HG03460 (cell line): ENCODE results near the gene YWHAB.
A peak's percentile ranks its signal among the peaks of the same experiment; 100 is the strongest.
"Not testable (repeated sequence)": the region's sequence is repeated elsewhere in the genome, so short reads cannot be mapped to it uniquely, and the experiment has no call there.

ENCODE experiments used
- ATAC-seq: cut with Tn5 transposase; IDR thresholded peaks from one replicate; pipeline ENCODE4 v1.9.1; 2021; ENCODE audit not compliant: unreplicated experiment

Gene YWHAB

DNA sequence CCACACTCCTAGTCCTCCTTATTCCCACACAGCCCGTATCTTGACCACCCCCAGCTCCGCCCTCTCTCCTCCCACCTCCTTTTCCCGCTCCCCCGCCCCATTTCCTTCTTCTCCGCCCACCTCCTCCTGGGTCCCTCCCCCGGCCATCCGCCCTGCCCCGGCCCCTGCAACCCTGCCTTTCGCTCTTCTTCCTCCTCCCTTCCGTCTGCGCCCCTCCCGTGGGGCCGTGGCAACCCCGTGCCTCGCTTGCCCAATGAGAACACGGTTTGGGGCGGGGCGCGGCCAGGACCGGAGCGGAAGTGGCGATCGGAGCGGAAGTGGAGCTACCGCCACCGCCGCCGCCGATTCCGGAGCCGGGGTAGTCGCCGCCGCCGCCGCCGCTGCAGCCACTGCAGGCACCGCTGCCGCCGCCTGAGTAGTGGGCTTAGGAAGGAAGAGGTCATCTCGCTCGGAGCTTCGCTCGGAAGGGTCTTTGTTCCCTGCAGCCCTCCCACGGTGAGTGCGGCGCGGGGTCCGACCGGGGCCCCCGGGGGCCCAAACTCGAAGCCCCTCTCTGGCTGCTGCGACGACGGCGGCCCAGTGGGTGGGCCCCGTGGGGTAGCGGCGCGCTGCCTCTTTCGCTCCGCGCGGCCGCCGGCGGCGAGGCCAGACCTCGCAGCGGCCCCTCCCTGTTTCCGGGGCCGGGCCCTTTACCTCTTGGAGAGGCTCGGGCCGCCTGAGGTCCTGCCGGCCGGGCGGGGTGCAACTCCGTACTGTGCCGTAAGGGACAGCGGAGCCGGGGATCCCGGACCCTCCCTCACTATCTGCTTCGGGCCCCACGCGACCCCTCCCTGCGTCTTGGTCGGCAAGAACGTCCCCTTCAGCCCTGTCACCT lies at the start of gene YWHAB:
Gene YWHAB (plus strand): TSS at position 314 of the 874 bp plus-strand sequence. CDS start 15,829 bp downstream, outside the sequence.
- ATAC-seq: peak; percentile 95

GRCh38 chr20:44836601-44837120 lies 48.8 kb upstream of the YWHAB start:
- no peak for ATAC-seq

DNA sequence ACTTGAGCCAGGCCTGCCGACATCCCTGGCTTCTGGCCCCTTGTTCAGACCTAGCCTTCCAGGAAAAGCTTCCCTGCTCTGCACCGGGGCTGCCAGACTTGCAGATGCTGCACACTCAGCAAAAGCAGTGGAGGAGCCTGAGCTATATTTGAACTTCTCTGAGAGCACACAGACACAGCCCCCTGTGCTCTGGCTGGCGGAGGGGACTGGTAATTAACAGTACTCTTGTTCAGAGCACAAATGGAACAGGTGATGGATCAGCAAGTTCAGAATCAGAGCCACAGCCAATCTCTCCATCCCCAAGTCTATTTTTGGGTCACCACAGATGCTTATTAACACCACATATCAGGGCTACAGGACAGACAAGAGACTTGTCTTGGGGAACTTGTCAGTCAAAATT lies 47.6 kb upstream of the YWHAB start:
- ATAC-seq: no peak

- ATAC-seq: no peak
These were observed 47.0 kb upstream of the YWHAB start for GRCh38 chr20:44838521-44838920.

GRCh38 chr20:44839481-44839880 lies 46.0 kb upstream of the YWHAB start:
- ATAC-seq: no peak

GRCh38 chr20:44840826-44841225 lies 44.7 kb upstream of the YWHAB start:
- no peak for ATAC-seq

- ATAC-seq: no peak
These were observed 43.5 kb upstream of the YWHAB start for GRCh38 chr20:44841955-44842354.

- ATAC-seq: no peak
These were observed 41.6 kb upstream of the YWHAB start for GRCh38 chr20:44843876-44844275.

DNA sequence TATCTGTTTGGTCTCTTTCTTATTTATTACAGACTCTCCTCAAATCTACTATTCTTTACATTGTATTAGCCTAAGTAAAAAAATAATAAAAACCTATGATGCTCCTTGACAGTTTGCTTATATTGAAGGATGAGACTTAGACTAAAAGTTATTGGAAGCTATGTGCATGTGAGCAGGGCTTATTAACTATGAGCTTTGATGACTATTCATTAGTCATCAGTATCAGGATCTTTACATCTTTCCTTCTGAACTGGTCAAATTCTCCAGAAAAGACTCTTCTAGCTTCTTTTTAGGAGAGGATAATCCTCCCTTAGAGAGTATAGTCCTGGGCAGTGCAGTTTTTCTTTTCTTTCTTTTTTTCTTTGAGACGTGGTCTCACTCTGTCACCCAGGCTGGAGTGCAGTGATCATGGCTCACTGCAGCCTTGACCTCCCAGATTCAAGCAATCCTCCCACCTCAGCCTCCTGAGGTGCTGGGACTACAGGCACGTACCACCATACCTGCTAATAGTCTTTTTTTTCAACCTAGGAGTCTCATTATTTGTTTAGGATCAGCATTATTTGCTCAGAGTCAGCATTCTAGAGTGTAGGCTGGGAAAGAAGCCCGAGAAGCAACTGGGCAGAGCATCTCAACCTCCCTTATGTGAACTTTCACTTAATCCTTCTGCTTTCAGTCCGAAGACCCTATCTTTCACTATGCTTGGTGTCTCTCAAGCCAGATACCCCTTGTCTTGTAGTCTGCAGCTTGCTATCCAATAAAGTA lies 37.1 kb upstream of the YWHAB start:
- ATAC-seq: no peak

DNA sequence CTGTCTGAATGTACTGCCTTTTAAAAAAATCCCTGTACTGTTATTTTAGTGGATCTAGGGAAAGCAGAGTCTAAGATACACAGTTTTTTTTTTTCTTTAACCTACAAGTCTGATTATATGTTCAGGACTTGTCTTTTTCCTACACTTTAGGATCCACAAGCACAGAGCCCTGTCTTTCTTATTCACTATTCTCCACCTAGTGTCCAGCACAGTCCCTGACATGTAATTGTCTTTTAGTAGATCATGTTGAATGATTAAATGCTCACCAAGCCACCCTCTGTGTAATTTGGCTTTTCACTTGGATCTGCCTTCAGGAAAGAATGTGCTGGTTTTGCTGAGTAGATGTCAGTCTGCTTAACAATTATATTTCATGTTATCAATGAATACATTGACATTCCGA lies 35.8 kb upstream of the YWHAB start:
- ATAC-seq: no peak

DNA sequence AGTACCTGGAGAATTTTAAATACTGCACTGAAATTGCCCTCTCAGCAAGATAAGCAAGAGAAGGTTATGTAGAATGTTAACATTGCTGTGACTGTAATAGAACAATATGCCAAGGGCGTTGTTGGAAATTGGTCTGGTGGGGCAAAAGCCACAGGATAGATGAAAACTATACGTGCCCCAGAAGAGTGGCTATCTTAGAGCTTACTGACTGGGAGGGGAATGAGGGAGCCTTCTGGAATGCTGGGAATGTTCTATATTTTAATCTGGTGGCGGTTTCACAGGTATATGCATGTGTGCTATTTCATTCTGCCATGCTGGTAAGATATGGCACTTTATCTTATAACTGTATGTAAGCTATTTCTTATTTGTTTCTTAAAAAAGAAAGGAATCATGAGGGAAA lies 35.2 kb upstream of the YWHAB start:
- ATAC-seq: no peak

DNA sequence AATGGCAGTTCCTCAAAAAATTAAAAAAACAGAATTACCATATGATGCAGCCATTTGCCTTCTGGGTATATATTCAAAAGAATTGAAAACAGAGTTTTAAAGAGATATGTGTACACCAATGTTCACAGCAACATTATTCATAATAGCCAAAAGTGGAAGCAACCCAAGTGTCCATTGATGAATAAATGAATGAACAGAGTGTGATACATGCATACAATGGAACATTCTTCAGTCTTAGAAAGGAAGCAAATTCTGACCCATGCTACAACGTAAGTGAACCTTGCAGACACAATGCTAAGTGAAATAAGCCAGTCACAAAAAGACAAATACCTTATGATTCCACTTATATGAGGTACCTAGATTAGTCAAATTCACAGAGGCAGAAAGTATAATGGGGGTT lies 34.7 kb upstream of the YWHAB start:
- no peak for ATAC-seq

DNA sequence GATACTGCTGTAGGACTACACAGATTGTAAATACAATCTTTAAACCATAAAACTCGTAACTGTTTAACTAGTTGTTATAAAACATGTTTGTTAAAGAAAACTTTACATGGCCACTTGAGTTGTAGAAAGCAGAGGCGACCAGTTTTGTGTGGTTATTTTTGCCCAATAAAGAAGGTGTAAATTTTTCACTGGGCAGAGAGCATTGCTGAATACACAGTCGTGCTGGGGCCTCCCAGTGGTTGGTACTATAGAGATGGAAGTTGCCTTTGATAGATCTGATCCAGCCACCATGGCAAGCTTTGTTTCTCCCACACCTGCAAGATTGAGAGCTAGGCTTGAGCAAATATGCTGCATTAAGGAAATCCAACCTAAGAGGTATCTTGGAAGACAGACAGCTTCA lies 34.0 kb upstream of the YWHAB start:
- no peak for ATAC-seq

GRCh38 chr20:44856442-44856841 lies 29.1 kb upstream of the YWHAB start:
- no peak for ATAC-seq

DNA sequence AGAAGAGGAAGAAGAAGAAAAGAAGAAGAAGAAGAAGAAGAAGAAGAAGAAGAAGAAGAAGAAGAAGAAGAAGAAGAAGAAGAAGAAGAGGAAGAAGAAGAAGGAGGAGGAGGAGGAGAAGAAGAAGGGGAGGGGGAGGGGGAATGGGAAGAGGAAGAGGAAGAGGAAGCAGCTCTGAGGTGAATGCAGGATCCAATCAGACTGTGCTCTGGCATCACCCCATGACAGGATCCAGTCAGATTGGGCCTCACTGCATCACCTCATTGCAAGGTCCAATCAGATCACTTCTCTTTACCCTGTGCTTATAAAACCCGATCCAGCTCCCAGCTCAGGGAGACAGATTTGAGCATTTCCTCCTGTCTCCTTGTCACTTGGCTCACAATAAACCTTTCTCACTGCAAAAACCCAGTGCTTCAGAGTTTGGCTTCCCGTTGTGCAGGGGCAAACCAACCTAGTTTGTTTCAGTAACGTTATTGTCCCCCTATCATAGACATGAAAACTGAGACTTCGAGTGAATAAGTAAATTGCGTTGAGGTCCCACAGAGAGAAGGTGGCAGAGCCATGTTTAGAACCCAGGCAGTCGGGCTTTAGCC lies 28.6 kb upstream of the YWHAB start:
- ATAC-seq: no peak

DNA sequence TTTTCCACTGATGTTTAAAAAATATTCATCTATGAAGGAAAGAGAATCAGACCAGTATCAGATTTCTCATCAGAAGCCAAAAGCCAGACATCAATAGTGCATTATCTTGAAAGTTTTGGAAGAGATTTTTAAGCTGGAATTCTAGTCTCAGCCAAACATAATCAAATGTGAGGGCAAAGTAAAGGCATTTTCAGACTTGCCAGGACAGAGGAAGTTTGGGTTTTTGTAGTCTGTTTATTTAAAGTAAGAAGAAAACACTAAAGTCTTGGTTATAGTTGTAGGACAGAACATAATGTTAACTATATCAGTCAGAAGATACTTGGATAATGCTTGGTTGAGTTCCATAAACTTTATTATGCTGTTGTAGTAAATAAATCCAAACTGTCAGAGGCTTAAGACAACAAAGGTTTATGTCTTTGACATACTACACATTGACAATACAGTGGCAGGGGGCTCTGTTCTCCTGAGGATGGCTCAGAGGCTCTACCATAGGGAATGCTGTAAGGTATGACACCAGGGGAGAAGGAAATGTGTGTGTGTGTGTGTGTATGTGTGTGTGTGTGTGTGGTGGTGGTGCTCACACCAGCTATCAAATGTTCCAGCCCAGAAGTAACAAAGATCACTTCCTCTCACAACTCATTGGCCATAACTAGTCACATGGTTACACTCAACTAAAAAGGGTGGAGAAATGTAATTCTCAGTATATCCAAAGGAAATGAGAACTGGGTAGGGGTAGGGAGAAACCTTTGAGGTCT lies 26.7 kb upstream of the YWHAB start:
- ATAC-seq: no peak

DNA sequence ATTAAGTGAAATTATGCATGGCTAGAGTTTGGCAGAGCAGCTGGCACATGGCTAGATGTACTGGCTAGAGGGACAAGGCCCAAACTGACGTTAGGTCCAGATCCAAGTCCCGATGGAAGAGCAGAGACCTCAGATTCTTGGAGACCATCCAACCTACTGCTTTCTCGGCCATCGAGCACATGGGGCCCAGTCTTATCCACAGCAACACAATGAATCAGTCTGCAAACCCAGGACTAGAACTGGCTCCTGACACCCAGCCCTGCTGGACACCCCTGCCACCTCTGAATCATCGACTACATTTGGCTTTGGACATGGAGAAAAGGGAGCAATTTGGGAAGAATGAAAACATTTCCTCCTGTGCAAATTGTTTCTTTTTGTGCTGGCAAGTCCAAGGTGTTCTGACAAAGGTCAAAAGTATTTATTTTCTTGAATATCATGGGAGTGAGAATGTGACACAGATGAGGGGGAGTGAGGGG lies 23.9 kb upstream of the YWHAB start:
- no peak for ATAC-seq

GRCh38 chr20:44862286-44862685 lies 23.2 kb upstream of the YWHAB start:
- ATAC-seq: no peak

- not testable (repeated sequence) for ATAC-seq
These were observed 22.0 kb upstream of the YWHAB start for GRCh38 chr20:44863365-44864084.

DNA sequence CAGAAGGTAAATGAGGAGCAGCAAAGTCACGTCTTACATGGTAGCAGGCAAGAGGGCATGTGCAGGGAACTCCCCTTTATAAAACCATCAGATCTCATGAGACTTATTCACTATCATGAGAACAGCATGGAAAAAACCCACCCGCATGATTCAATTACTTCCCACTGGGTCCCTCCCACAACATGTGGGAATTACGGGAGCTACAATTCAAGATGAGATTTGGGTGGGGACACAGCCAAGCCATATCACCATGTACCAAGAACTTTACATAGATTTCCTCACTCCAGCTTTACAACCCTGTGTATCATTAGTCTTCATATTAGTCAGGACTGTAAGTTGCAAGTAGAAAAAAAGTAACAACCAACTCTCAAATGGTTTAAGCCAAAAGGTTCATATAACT lies 21.0 kb upstream of the YWHAB start:
- ATAC-seq: not testable (repeated sequence)
